ENCODE data around the gene COX4I2.
"Not testable (repeated sequence)": the region's sequence is repeated elsewhere in the genome, so short reads cannot be mapped to it uniquely, and the experiment has no call there.

Gene COX4I2

DNA sequence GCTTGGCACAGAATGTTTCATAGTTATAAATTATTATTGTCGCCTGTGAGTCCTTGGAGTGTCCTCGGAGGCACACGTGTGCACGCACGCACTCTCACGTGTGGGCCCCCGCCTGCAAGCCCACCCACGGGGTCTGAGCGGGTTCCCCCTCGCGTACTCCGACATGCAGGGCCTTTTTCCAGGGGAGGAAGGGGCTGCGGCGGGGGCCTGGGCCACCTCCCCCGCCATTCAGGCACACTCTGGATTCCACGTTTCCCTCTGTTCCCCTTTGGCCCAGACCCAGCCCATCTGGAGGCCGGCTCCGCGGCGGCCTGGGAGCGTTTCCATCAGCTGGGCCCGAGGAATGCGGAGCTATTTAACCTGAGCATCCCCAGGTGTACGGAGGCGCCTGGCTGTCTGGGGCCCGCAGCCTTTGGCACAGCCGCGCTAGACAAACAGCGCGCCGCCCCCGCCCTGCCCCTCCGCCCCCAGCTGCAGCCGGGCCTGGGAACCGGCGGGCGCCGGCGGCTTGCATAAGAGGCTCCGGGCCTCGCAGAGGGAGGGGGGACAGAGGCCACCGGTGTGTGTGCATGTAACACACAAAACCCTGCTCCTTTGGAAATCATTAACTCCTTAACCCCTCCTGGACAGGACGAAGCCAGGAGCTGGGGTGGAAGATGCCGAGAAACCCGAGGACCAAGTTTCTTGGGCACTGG lies 29.3 kb upstream of the COX4I2 start:
- DNase-seq (ENCODE audit: low read depth) = peak; percentile 74
- no peak for TF ChIP-seq CTCF (IDR thresholded peaks at IDR 0.05; ENCODE audit: insufficient read depth, low read depth, low read length, missing control alignments)
- no peak overlapping the region for H3K4me3 ChIP-seq (ENCODE audit: low read length)

- not testable (repeated sequence) for DNase-seq (ENCODE audit: low read depth); H3K4me3 ChIP-seq (ENCODE audit: low read length)
These were observed 25.5 kb upstream of the COX4I2 start for GRCh38 chr20:31612271-31612640.

DNA sequence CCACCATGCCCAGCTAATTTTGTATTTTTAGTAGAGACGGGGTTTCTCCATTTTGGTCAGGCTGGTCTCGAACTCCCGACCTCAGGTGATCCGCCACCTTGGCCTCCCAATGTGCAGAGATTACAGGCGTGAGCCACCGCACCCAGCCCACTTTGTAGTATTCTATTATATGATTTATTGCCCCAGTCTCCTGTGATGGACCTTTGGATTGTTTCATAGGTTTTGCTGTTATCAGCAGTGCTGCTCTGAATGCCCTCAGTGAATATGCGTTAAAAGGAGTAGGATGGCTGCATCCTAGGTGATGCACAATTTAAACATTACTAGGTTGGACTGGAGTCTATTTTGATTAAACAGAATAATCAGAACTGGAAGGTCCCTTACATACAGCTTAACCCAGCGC lies 22.3 kb upstream of the COX4I2 start:
- no peak overlapping the region for H3K4me3 ChIP-seq (ENCODE audit: low read length)
- no peak for DNase-seq (ENCODE audit: low read depth)
- no peak for TF ChIP-seq CTCF (IDR thresholded peaks at IDR 0.05; ENCODE audit: insufficient read depth, low read depth, low read length, missing control alignments)

GRCh38 chr20:31617432-31618104 lies 20.1 kb upstream of the COX4I2 start:
- TF ChIP-seq CTCF (IDR thresholded peaks at IDR 0.05; ENCODE audit: insufficient read depth, low read depth, low read length, missing control alignments) = no peak
- no peak for DNase-seq (ENCODE audit: low read depth)
- H3K4me3 ChIP-seq (ENCODE audit: low read length) = no peak overlapping the region

- TF ChIP-seq CTCF (IDR thresholded peaks at IDR 0.05; ENCODE audit: insufficient read depth, low read depth, low read length, missing control alignments) = no peak
- DNase-seq (ENCODE audit: low read depth) = no peak
- no peak overlapping the region for H3K4me3 ChIP-seq (ENCODE audit: low read length)
These were observed 17.5 kb upstream of the COX4I2 start for GRCh38 chr20:31620246-31620645.

GRCh38 chr20:31623123-31623505 lies 14.6 kb upstream of the COX4I2 start:
- not testable (repeated sequence) for DNase-seq (ENCODE audit: low read depth); H3K4me3 ChIP-seq (ENCODE audit: low read length)

- not testable (repeated sequence) for H3K4me3 ChIP-seq (ENCODE audit: low read length); DNase-seq (ENCODE audit: low read depth)
These were observed 11.2 kb upstream of the COX4I2 start for GRCh38 chr20:31626534-31626933.

- not testable (repeated sequence) for DNase-seq (ENCODE audit: low read depth); H3K4me3 ChIP-seq (ENCODE audit: low read length)
These were observed 9.7 kb upstream of the COX4I2 start for GRCh38 chr20:31628057-31628456.

- no peak for DNase-seq (ENCODE audit: low read depth)
- no peak overlapping the region for H3K4me3 ChIP-seq (ENCODE audit: low read length)
- TF ChIP-seq CTCF (IDR thresholded peaks at IDR 0.05; ENCODE audit: insufficient read depth, low read depth, low read length, missing control alignments) = no peak
These were observed 7.4 kb upstream of the COX4I2 start for GRCh38 chr20:31630187-31630790.
